Activated T-helper 2 cell treated with anti-CD3 and anti-CD28 coated beads, Interferon-gamma antibody, Interleukin-2, Interleukin-4, amounts not matched to agents 10 μg/mL and 5 μg/mL and 100 μg/mL, durations not matched to agents 14 hours and 24 hours and 36 hours (primary cell): ENCODE measurements around the gene TMEM164. TPM values are rescaled to one million over a fixed set of nuclear protein-coding genes. Genes with fewer than 3 reads are reported as not detected.

Experiments used
- DNase-seq: peaks from one replicate; pipeline ENCODE4 v3.0.0; 2021; ENCODE audit warnings: low spot score
- H3K27ac Mint-ChIP-seq: one replicate; pipeline ENCODE4 v1.8.0; 2021; ENCODE audit warnings: mixed read lengths
- H3K27me3 Mint-ChIP-seq: one replicate; pipeline ENCODE4 v1.8.0; 2021; ENCODE audit warnings: low read depth, mixed read lengths
- H3K36me3 Mint-ChIP-seq: one replicate; pipeline ENCODE4 v1.8.0; 2021; ENCODE audit warnings: low read depth, mixed read lengths
- H3K4me1 Mint-ChIP-seq: one replicate; pipeline ENCODE4 v1.8.0; 2021; ENCODE audit warnings: low read depth, mixed read lengths
- H3K4me3 Mint-ChIP-seq: one replicate; pipeline ENCODE4 v1.8.0; 2021; ENCODE audit warnings: low read depth, mild to moderate bottlenecking, moderate library complexity, mixed read lengths
- H3K9me3 Mint-ChIP-seq: one replicate; pipeline ENCODE4 v1.8.0; 2021; ENCODE audit warnings: mixed read lengths
- intact Hi-C: fragments of 100-400 bp; cut with micrococcal nuclease; formaldehyde crosslinking; loops from one replicate; pipeline ENCODE4 v1.15.1; 2023
- total RNA-seq: library from RNA; stranded (reverse); gene quantifications from 2 replicates; pipeline ENCODE4 v1.2.3, GENCODE V29; 2022

The TMEM164 gene
- total RNA-seq, 1 donor from 2014 or later = 20.0 TPM

DNA sequence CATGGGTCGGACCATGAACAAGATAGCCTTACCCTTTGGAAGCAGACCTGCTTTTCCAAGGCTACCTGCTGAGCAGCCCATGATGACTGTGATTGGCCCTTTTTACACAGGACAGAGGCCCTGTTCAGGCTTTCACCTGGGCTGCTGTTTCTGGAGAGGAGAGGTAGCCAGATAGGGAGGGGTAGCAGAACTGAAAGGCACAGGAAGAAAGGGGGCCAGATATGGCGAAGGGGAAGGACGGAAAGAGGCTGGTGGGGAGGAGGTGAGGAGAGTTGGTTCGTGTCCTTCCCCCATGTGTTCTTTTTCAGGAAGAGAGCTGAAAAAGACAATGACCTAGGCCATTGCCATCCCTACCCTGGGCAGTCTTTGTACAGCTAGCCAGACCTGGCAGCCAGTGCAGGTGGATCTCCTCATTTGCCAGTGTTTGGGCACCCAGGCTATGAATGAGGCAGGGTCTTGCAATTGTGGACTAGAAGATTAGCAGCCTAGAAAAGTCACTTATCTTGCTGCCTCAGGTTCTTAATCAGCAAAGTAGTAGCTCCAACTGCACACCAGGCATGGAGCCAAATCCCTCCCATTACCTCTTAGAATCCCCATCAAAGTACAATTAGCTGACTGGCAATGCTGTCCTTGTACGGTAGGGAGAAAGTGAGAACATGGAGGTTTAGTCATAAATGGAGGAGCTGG lies 175.4 kb downstream of the TMEM164 start:
- Mint-ChIP-seq H3K27ac (no peak overlapping the region), H3K4me1 (peaks cover 7% of the 10 kb centered on the region)
- DNase-seq = no peak

GRCh38 chrX:110180176-110180927 lies 177.4 kb downstream of the TMEM164 start:
- Mint-ChIP-seq H3K36me3 (peaks cover 18% of the 10 kb centered on the region), H3K9me3 (no peaks in the 10 kb centered on the region), H3K27ac (no peak overlapping the region), H3K27me3 (no peaks in the 10 kb centered on the region), H3K4me3 (no peak overlapping the region), H3K4me1 (peaks cover 12% of the 10 kb centered on the region)
- DNase-seq = no peak
- intact Hi-C loops = no loop called here

More for the DNA sequence above, 175.4 kb downstream of the TMEM164 start:
- no peaks in the 10 kb centered on the region for H3K27me3 Mint-ChIP-seq
- intact Hi-C loops = no loop called here
- no peak overlapping the region for H3K4me3 Mint-ChIP-seq
- H3K36me3 Mint-ChIP-seq = peaks cover 11% of the 10 kb centered on the region
- H3K9me3 Mint-ChIP-seq = no peaks in the 10 kb centered on the region

DNA sequence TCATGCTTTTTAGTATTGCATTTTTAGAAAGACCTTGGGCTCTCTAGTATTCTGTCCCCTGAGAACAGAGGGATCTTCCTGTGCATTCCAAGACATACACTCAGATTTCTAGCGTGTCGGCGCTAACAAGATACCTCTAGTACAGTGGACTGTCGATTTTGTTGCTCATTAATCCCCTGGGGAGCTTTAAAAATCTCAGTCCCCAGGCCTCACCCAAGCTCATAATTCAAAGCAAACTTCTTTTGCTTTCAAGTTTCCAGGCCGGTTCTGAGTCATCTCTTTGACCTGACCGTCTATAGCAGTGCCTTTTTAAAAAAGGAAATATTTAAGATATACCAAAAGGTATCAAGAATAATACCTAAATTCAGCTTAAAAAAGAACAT lies 178.0 kb downstream of the TMEM164 start:
- no peaks in the 10 kb centered on the region for H3K9me3 Mint-ChIP-seq
- DNase-seq = no peak
- peaks cover 16% of the 10 kb centered on the region for H3K4me1 Mint-ChIP-seq
- intact Hi-C loops = no loop called here
- no peak overlapping the region for H3K4me3 Mint-ChIP-seq
- no peak overlapping the region for H3K27ac Mint-ChIP-seq
- peaks cover 21% of the 10 kb centered on the region for H3K36me3 Mint-ChIP-seq
- H3K27me3 Mint-ChIP-seq = no peaks in the 10 kb centered on the region

- Mint-ChIP-seq H3K4me1 (peaks cover 16% of the 10 kb centered on the region), H3K27ac (no peak overlapping the region), H3K4me3 (no peak overlapping the region), H3K27me3 (no peaks in the 10 kb centered on the region), H3K9me3 (peaks cover 4% of the 10 kb centered on the region), H3K36me3 (peaks cover 27% of the 10 kb centered on the region)
- intact Hi-C loops = no loop called here
- no peak for DNase-seq
Observed at GRCh38 chrX:110181459-110182137, 178.7 kb downstream of the TMEM164 start.

DNA sequence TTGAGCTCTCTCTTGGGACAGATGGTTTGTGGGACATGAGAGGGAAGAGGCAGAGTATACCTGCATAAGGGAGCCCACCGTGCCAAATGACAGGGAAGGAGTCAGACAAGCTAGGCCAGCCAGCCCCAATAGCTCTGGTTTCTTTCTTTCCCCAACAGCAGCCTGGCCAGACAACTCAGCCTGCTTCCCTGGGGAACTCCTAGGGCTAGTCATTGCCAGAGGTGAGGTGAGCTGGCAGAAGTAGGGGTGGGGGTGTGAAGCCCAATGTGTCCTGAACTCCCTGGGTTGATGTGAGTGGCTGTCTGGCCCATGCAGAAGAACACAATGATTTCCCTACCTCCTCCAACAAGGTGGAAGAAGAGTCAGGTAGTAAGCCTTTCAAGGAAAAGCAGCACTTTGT lies 179.4 kb downstream of the TMEM164 start:
- DNase-seq = no peak

GRCh38 chrX:110182865-110183264 lies 180.0 kb downstream of the TMEM164 start:
- Mint-ChIP-seq H3K4me1 (peaks cover 16% of the 10 kb centered on the region), H3K27me3 (no peaks in the 10 kb centered on the region), H3K9me3 (peaks cover 4% of the 10 kb centered on the region), H3K27ac (no peak overlapping the region), H3K36me3 (peaks cover 29% of the 10 kb centered on the region), H3K4me3 (no peak overlapping the region)
- DNase-seq = no peak
- intact Hi-C loops = no loop called here

More for the DNA sequence above, 179.4 kb downstream of the TMEM164 start:
- no peaks in the 10 kb centered on the region for H3K27me3 Mint-ChIP-seq
- peaks cover 16% of the 10 kb centered on the region for H3K4me1 Mint-ChIP-seq
- H3K4me3 Mint-ChIP-seq = no peak overlapping the region
- intact Hi-C loops = no loop called here
- peaks cover 29% of the 10 kb centered on the region for H3K36me3 Mint-ChIP-seq
- no peak overlapping the region for H3K27ac Mint-ChIP-seq
- peaks cover 4% of the 10 kb centered on the region for H3K9me3 Mint-ChIP-seq

DNA sequence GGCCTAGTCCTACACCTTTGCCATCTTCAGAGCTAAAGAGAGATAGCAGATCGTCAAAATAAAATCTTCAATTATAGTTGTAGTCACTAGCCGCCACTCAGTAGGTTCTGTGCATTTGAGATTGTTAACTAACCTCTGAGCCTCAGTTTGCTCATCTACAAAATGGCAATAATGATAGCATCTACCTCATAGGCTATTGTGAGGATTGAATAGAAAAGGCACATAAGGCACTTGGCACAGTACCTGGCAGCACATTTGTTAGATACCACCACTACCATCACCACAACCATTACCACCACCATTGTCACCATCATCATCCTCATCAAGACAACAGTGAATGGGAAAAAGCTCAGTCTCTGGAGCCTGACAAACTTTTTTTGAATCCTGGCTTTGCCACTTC lies 180.4 kb downstream of the TMEM164 start:
- no peak for DNase-seq
- Mint-ChIP-seq H3K27ac (no peak overlapping the region), H3K4me1 (peaks cover 19% of the 10 kb centered on the region), H3K4me3 (no peak overlapping the region), H3K27me3 (no peaks in the 10 kb centered on the region), H3K9me3 (peaks cover 4% of the 10 kb centered on the region), H3K36me3 (peaks cover 32% of the 10 kb centered on the region)
- intact Hi-C loops = no loop called here

DNA sequence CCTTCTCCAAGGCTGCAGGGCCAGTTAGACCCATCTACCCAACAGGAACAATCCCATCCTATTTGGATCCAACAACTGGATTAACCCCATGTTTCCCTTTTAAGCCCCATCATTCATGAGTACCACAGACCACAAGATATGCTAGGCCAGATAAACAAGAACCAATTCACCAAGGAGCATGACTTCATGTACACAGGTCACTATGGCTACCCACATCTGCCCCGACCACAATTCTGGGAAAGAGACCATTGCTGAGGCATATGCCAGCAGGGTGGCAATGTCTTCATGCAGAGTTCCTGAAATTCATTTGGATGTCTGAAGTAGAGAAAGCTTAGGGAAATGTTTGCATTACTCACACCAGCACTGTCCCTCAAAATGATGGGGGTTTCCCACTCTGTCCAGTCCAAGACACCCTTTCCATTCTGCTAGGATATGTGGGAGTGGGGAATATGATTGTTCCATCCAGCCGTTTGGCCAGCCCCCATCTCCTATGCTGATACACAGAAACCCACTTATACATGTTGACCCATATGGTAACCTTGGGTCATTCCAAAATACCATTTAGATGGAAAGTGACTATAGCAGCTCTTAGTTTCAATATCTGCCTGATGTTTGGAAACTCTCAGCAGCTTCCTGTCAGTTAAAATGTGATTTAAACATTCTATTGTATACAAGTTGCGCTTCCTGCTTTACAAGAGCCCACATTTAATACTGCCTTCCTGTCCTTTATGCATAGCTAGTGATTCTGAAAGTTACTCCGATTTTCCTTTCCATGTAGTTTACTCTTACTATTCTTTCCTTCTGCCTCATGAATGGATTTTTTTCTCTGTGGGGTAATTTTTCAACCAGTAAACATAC lies 186.0 kb downstream of the TMEM164 start:
- H3K36me3 Mint-ChIP-seq = peaks cover 25% of the 10 kb centered on the region
- intact Hi-C loops = loop anchor here (5.0 kb wide), 1 partner anchor 128 kb away; the partner anchor contains the start of gene AMMECR1
- H3K9me3 Mint-ChIP-seq = peaks cover 4% of the 10 kb centered on the region
- peak overlapping the region; percentile 66 for H3K27ac Mint-ChIP-seq
- peaks cover 27% of the 10 kb centered on the region for H3K4me1 Mint-ChIP-seq
- DNase-seq = no peak
- no peak overlapping the region for H3K4me3 Mint-ChIP-seq
- H3K27me3 Mint-ChIP-seq = no peaks in the 10 kb centered on the region

DNA sequence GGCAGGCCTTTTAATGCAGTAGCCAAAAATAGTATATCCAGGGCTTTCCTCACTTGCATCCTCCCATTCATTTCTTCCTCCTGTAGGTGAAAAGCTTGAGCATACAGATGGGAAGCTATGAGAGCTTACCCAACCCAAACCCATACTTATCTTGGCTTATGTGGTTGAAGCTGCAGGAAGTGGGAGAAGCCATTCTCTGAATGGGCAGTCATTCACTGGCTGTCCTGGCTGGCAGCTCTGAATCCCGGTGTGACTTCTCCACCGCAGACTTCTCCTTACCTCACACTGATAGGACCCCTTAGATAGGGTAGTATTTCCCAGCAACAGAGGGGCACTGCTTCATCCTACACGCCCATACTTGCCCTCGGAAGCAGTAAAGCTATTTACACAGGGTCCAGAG lies 189.6 kb downstream of the TMEM164 start:
- Mint-ChIP-seq H3K4me1 (peaks cover 18% of the 10 kb centered on the region), H3K9me3 (no peaks in the 10 kb centered on the region), H3K4me3 (no peak overlapping the region), H3K27me3 (no peaks in the 10 kb centered on the region), H3K27ac (no peak overlapping the region), H3K36me3 (peaks cover 6% of the 10 kb centered on the region)
- intact Hi-C loops = no loop called here
- DNase-seq = no peak

DNA sequence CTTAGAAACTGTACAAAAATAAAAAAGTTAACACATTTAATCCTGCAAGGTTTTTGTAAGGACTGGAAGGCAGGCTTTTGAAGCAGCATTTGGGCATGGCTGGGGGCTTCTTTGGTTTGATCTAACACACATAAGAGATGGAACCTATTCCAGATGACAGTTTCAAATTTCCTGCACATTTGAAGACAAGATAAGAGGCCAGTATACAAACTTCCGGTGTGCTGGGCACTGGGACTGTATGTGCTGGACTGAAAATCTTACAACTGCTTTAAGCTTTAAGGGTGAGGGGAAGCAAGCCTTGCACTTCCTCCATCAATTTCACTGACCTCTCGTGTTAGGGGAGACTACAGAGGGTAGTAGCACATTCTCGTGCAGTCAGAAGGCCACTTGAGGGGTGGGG lies 192.1 kb downstream of the TMEM164 start:
- peaks cover 3% of the 10 kb centered on the region for H3K36me3 Mint-ChIP-seq
- no peak overlapping the region for H3K27ac Mint-ChIP-seq
- no peaks in the 10 kb centered on the region for H3K27me3 Mint-ChIP-seq
- H3K9me3 Mint-ChIP-seq = no peaks in the 10 kb centered on the region
- intact Hi-C loops = no loop called here
- no peak overlapping the region for H3K4me3 Mint-ChIP-seq
- DNase-seq = no peak
- H3K4me1 Mint-ChIP-seq = peaks cover 2% of the 10 kb centered on the region

- Mint-ChIP-seq H3K27ac (no peak overlapping the region), H3K27me3 (no peaks in the 10 kb centered on the region), H3K9me3 (no peaks in the 10 kb centered on the region), H3K4me3 (no peak overlapping the region), H3K36me3 (peaks cover 16% of the 10 kb centered on the region), H3K4me1 (peaks cover 6% of the 10 kb centered on the region)
- no peak for DNase-seq
- intact Hi-C loops = no loop called here
Observed at GRCh38 chrX:110201799-110202198, 198.9 kb downstream of the TMEM164 start.

GRCh38 chrX:110204986-110205385 lies 202.1 kb downstream of the TMEM164 start:
- no peak overlapping the region for H3K4me3 Mint-ChIP-seq
- no peaks in the 10 kb centered on the region for H3K27me3 Mint-ChIP-seq
- peaks cover 6% of the 10 kb centered on the region for H3K4me1 Mint-ChIP-seq
- no peak overlapping the region for H3K27ac Mint-ChIP-seq
- H3K36me3 Mint-ChIP-seq = peaks cover 16% of the 10 kb centered on the region
- intact Hi-C loops = loop anchor here (5.0 kb wide), 1 partner anchor 112 kb away; the partner anchor contains the start of gene AMMECR1
- no peak for DNase-seq
- H3K9me3 Mint-ChIP-seq = no peaks in the 10 kb centered on the region
